ENCODE results near the gene APOA1.

DNA sequence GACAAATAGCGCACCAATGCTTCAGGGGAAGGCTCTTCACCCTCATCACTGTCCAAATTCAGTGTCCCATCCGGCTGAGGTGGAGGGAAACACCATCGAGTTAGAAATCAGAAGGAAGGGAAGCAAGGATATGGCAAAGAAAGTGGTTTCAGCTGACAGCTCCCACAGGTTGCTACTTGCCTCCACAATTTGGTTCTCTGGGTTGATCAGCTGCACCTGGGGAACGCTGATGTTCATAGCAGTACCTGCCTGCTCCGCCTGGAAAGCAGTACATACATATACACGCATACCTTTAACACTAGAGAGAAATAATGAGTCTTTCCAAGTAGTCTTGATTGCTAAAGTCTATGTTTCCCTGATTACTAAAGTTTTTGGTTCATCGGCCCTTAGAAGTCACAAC is 37.8 kb upstream of the APOA1 start:
- TF ChIP-seq, protein P1, sequence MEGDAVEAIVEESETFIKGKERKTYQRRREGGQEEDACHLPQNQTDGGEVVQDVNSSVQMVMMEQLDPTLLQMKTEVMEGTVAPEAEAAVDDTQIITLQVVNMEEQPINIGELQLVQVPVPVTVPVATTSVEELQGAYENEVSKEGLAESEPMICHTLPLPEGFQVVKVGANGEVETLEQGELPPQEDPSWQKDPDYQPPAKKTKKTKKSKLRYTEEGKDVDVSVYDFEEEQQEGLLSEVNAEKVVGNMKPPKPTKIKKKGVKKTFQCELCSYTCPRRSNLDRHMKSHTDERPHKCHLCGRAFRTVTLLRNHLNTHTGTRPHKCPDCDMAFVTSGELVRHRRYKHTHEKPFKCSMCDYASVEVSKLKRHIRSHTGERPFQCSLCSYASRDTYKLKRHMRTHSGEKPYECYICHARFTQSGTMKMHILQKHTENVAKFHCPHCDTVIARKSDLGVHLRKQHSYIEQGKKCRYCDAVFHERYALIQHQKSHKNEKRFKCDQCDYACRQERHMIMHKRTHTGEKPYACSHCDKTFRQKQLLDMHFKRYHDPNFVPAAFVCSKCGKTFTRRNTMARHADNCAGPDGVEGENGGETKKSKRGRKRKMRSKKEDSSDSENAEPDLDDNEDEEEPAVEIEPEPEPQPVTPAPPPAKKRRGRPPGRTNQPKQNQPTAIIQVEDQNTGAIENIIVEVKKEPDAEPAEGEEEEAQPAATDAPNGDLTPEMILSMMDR (IDR thresholded peaks at IDR 0.05; ENCODE audit: extremely low read depth in 1 of 2, insufficient read depth in 1 of 2, low read depth in 1 of 2, low read length in 2 of 2), result no peak
- TF ChIP-seq POLR2AphosphoS5 (IDR thresholded peaks at IDR 0.05; ENCODE audit: insufficient read depth, low read depth, low read length) (no peak), EZH2 (IDR thresholded peaks at IDR 0.05; ENCODE audit: borderline replicate concordance, low read depth, low read length, severe bottlenecking) (no peak)

All from endothelial cell of umbilical vein (primary cell).